ENCODE measurements around the gene CCAR1.
"Not testable (repeated sequence)": the region's sequence is repeated elsewhere in the genome, so short reads cannot be mapped to it uniquely, and the experiment has no call there.

The CCAR1 gene

GRCh38 chr10:68828083-68828601 is 107.1 kb downstream of the CCAR1 start:
- peak; percentile 23 for DNase-seq (ENCODE audit: low read depth)

- no peak for DNase-seq (ENCODE audit: low read depth)
Measured at GRCh38 chr10:68828833-68829232, 107.8 kb downstream of the CCAR1 start.

GRCh38 chr10:68829521-68829920 is 108.5 kb downstream of the CCAR1 start:
- no peak for DNase-seq (ENCODE audit: low read depth)

GRCh38 chr10:68829952-68830351 is 108.9 kb downstream of the CCAR1 start:
- DNase-seq (ENCODE audit: low read depth), result no peak

- no peak for DNase-seq (ENCODE audit: low read depth)
Measured at GRCh38 chr10:68831961-68832455, 111.0 kb downstream of the CCAR1 start.

DNA sequence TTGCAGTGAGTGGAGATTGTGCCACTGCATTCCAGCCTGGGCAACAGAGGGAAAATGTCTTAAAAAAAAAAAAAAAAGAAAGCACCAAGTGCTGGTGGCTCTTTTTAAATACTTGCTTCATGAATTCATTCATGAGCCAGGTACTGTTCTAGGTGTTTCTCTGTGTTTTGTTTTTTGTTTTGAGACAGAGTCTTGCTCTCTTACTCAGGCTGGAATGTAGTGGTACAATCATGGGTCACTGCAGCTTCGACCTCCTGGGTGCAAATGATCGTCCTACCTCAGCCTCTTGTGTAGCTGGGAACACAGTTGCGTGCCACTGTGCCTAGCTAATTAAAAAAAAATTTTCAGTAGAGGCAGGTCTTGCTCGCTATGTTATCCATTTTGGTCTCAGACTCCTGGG is 111.6 kb downstream of the CCAR1 start:
- DNase-seq (ENCODE audit: low read depth), result no peak

DNA sequence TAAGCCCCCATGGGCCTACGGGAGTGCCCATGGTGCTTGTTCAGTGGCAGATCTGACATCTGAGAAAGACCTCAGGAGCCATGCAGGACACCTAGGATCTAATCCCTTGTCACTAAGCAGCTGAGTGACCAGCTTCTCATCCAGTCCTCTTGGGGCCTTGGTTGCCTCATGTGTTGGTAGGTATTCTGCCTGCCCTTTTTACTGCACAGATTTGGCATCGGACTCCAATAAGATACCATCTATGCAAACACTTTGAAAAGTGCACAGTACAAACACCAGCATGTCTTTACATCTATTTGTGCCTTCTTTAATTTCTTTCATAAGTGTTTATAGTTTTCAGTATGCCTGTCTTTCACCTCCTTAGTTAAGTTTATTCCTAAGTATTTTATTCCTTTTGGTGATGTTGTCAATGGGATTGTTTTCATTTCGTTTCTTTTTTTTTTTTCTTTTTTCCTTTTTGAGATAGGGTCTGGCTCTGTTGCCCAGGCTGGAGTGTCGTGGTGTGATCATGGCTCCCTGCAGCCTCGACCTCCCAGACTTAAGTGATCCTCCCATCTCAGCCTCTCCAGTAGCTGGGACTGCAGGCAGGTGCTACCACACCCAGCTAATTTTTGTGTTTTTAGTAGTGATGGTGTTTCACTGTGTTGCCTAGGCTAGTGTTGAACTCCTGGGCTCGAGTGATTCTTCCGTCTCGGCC is 116.7 kb downstream of the CCAR1 start:
- DNase-seq (ENCODE audit: low read depth), result no peak

GRCh38 chr10:68840650-68841049 is 119.6 kb downstream of the CCAR1 start:
- DNase-seq (ENCODE audit: low read depth), result not testable (repeated sequence)

Data from ELR (cell line).